Measurements from ENCODE around the gene MYPN.

GRCh38 chr10:68196701-68197100 is 87.4 kb downstream of the MYPN start:
- TF ChIP-seq, protein P1, sequence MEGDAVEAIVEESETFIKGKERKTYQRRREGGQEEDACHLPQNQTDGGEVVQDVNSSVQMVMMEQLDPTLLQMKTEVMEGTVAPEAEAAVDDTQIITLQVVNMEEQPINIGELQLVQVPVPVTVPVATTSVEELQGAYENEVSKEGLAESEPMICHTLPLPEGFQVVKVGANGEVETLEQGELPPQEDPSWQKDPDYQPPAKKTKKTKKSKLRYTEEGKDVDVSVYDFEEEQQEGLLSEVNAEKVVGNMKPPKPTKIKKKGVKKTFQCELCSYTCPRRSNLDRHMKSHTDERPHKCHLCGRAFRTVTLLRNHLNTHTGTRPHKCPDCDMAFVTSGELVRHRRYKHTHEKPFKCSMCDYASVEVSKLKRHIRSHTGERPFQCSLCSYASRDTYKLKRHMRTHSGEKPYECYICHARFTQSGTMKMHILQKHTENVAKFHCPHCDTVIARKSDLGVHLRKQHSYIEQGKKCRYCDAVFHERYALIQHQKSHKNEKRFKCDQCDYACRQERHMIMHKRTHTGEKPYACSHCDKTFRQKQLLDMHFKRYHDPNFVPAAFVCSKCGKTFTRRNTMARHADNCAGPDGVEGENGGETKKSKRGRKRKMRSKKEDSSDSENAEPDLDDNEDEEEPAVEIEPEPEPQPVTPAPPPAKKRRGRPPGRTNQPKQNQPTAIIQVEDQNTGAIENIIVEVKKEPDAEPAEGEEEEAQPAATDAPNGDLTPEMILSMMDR (IDR thresholded peaks at IDR 0.05 in 4 of 5, conservative IDR thresholded peaks at IDR 0.05 in 1 of 5), result no peak
- no peak for TF ChIP-seq POLR2A (IDR thresholded peaks at IDR 0.05)

Measured in gastrocnemius medialis (tissue), 4 donors.